GM19239 (cell line): ENCODE measurements around the gene CRB3.
A peak's percentile ranks its signal among the peaks of the same experiment; 100 is the strongest.

Experiments
- DNase-seq: peaks from one replicate; pipeline ENCODE4 v3.0.0; 2011; ENCODE audit warnings: low spot score; ENCODE audit not compliant: insufficient read length
- FAIRE-seq: peaks from 2 replicates; lab custom pipeline; 2011; peaks lifted over from hg19 to GRCh38; lab: Jason Lieb, UNC

CRB3 gene

DNA sequence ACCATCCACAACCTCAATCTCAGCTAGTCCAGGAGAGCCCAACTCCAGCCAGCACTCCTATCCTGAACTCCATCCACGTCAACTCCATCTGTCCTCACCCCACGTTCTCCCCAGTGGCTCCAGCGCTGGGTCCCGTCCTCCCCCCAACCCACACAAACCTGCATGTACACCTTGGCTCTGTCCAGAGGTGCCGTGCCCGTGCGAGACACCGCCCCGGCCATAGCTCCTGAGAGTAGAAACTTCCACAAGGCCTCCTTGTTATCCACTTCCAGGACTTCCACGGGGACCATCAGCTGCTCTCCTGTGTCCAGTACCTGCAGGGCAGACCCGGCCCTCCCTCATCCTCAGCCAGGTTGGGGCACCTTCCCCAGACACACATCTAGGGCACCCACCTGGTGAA lies 32.2 kb upstream of the CRB3 start:
- DNase-seq (no peak), FAIRE-seq (no peak)

- DNase-seq (no peak), FAIRE-seq (no peak)
These were observed 30.9 kb upstream of the CRB3 start for GRCh38 chr19:6433165-6433564.

DNA sequence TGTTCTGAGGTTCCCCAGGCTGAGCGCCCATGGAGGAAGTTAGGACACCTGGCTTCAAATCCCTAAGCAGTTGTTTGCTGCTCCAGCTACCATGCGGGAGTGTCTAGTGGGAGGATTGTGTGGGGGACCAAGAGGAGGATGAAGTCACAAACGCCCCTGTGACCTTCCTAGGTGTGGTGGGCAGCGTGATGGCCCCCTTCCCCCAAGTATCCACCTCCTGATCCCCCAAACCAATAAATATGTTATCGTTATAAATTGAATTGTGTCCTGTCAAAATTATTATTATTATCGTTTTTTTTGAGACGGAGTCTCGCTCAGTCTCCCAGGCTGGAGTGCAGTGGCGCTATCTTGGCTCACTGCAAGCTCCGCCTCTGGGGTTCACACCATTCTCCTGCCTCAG lies 30.4 kb upstream of the CRB3 start, which contains the start of gene SLC25A41:
Gene SLC25A41 (minus strand): TSS at position 101 of the 400 bp plus-strand sequence. CDS start 70 bp downstream, at position 31.
- no peak for DNase-seq
- FAIRE-seq: no peak

DNA sequence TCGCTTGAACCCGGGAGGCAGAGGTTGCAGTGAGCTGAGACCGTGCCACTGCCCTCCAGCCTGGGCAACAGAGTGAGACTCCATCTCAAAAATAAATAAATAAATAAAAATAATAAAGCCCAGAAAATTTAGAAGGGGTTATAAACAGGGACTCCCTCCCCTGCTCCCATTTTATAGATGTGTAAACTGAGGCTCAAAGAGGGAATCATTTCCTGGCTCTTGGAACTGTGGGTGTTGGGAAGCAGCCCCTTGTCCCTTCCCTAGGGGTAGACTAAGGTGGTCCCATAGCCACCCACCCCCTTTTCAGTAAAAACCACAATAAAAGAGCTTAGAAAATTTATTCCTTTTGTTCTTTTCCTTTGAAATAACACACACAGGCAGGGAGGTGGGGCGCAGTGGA lies 24.3 kb upstream of the CRB3 start:
- FAIRE-seq (no peak), DNase-seq (no peak)

DNA sequence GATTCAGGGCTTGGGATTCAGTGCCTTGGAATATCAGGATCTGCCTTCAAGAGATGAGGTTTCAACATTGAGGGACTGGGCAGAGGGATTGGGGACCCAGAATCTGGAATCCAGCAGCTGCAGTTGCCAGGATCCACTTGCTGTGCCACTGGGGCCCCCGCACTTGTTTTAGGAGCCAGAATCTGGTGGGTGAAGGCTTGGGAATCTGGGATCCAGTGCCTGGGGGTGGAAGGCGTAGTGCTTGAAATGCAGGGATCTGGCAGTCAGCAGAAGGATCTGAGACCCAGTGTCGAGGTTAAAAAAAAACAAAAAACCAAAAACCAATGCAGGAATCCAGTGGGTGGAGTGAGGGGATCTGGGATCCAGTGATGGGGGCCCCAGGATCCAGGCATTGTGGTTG lies 23.2 kb upstream of the CRB3 start:
- no peak for DNase-seq
- FAIRE-seq: no peak

DNA sequence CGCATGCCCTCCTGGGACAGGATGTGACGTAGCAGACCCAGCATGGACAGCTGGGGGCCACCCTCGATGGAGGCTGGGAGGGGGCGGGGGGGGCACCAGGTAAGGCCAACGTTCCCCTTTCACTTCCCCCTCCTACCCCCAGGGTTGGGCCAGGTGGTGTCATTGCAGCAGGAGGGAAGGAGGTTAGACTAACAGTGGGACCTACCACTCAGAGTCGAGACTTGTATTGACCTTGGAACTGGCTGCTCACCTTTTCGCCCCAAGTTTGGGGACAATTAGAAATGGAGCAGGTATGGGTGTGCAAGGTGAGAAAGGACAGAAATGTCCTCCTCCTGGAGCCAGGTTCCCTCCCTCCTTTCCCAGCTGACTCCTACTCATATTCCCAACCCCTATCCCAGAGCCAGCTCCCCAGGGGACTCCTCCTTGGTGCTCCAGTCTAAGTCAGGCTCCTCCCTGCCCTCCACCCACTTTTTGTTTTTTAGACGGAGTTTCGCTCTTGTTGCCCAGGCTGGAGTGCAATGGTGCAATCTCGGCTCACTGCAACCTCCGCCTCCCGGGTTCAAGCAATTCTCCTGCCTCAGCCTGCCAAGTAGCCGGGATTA lies 21.9 kb upstream of the CRB3 start:
- FAIRE-seq (no peak), DNase-seq (no peak)

- DNase-seq (no peak), FAIRE-seq (no peak)
These were observed 20.1 kb upstream of the CRB3 start for GRCh38 chr19:6443986-6444385.

DNA sequence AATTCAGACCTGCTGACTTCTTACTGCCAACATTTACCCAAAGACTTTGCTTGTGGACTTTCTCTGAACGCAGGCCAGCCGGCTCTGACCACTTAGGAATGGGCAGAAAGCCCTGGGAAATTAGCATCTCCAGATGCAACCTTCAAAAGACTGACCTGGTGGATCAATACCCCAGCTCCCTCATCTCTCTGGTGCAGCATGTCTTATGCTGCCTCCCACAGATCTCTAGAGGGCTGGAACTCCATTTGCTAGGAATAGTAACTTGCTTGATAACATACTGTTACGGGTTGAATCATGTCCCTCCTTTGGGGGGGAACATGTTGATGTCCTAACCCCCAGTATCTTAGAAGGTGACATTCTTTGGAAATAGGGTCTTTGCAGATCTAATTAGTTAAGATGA lies 17.6 kb upstream of the CRB3 start:
- DNase-seq (no peak), FAIRE-seq (no peak)

DNA sequence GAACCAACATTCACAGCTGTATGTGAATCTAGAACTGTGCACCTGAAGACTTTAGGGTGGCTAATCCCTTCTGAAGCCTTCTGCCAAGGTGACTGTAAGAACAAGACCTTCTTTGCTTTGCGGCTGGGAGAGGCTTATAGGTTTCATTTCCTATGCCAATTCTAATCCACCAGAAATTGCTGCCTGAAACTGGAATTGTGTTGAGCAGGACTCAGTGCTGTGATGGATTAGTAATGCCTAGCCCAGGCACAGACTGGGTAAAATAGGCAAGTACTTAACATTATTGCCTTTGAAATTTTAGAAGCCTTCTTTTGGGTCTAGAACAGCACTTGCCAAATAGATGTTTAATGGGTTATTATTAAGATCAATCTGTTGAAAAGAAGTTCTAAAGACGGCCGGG lies 16.0 kb upstream of the CRB3 start:
- DNase-seq (no peak), FAIRE-seq (no peak)

GRCh38 chr19:6450166-6450565 lies 13.9 kb upstream of the CRB3 start:
- DNase-seq (no peak), FAIRE-seq (no peak)

GRCh38 chr19:6451583-6452222 lies 12.4 kb upstream of the CRB3 start:
- DNase-seq: no peak
- no peak for FAIRE-seq

DNA sequence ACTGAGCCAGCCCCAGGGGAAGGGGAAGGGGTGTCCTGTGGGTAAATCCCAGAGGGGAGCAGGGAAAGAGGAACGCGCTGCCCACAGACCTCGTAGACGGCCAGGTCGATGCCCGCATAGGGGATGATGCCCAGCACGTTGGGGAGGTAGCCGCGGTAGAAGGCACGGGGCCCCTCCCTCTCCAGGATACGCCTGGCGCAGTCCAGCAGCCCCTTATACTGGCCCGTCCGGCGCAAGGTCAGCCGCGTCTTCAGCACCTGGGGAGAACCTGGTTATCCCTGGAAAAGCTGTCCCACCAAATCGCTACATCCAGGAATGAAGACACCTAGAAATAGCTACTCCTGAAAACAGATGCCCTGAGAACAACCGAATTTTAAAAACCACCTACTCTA lies 11.9 kb upstream of the CRB3 start:
- DNase-seq (no peak), FAIRE-seq (no peak)

GRCh38 chr19:6452899-6453298 lies 11.2 kb upstream of the CRB3 start:
- DNase-seq: no peak
- FAIRE-seq: no peak

DNA sequence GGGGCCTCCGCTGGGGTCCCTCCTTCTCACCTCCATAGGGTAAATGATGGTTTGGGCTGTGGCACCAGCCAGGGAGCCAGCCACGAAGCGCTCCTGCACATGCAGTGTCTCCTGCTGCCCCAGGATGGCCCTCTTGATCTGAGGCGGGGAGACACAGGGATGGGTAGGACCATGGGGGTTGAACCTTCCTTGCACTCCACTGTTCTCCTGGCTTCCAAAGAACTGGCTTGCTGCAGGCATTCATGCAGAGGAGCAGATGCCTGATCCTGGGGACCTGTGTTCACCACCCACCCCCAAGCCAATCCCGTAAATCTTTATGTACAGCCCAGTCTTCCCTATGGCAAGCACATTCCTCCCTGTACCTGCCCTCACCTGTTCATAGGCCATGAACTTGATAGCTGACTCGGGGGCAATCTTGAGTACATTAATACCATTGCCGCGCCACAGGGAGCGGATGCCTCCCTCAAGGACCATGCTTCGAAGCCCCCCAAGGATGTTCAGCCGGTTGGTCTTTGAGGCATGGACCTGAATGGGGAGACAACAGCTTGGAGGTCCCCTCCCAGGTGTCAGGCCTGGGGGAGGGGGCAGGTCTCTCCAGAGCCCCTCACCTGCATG lies 10.0 kb upstream of the CRB3 start:
- no peak for FAIRE-seq
- no peak for DNase-seq

DNA sequence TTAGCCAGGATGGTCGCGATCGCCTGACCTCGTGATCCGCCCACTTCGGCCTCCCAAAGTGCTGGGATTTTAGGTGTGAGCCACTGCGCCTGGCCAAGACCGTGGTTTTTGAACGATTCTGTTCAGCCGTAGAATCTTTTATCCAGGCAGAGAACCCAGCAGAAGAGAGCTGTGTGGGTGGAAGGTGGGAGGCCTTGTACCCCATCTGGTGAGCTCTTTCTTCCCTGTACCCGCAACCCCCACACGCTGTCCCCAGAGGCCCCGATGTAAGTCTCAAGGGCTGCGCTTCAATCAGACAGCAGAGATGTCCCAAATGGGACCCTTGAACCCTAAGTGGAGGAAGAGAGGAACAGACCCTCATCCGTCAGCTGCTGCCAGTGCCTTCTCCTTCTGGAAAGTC lies 8.1 kb upstream of the CRB3 start:
- FAIRE-seq (no peak), DNase-seq (no peak)

DNA sequence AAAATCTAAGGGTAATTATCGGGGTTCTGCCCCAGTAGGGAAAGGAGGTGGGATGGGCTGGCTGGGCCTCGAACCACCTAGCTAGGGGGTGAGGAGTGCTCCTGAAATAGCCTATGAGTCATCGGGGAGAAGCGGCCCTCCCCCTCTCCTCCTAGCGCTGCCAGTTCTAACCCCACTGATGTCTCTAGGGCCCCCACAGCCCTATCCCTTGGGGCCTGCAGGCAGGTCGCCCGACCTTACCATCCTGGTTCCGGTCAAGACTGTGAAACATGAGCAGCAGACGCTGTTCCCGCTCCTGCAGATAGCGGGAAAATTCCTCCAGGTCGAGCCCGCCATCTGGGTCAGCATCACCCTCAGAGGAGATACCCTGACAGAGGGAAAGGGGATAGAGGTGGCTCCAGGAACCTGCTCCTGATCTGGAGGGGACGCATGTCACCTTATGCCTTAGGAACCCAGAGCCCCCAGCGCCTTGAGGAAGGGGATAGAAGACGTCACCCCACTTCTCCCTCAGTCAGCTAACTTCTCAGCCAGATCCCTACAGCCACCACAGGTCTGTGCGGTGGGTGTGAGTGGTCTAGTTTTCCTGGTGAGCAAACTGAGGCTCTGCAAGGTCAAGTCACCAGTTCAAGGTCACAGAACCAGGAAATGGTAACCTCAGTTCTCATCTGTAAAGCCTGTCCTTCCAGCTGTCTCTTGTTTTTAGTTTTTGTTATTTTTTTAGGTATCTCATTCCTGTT lies 5.9 kb upstream of the CRB3 start:
- peak; percentile 58 for FAIRE-seq
- peak; percentile 64 for DNase-seq

DNA sequence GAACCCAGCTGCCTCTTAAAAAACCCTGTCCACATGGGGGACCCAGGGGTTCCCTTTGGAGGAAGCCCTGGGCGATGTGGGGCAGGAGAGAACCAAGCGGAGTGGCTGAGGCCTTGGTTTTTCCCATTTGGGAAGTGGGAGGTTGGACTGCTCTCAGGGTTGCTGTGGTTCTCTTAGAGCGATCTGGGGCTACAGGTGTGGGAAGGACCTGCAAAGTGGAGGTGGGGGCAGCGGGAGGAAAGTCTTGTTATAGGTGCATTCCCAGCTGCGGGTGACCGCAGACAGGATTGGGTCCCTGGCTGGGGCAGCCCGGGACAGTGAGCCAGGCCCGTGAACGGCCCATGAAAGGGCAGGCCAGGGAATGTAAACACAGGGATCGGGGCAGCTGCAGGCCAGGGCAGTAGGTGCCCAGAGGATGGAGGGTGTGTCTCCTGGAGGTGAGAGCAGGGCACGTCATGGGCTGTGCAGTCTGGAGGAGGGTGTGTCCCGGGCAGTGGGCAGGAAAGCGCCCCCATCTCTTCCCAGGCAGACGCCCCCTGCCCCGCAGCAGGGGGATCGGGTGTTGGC lies 5.3 kb upstream of the CRB3 start:
- no peak for DNase-seq
- FAIRE-seq: peak; percentile 63

DNA sequence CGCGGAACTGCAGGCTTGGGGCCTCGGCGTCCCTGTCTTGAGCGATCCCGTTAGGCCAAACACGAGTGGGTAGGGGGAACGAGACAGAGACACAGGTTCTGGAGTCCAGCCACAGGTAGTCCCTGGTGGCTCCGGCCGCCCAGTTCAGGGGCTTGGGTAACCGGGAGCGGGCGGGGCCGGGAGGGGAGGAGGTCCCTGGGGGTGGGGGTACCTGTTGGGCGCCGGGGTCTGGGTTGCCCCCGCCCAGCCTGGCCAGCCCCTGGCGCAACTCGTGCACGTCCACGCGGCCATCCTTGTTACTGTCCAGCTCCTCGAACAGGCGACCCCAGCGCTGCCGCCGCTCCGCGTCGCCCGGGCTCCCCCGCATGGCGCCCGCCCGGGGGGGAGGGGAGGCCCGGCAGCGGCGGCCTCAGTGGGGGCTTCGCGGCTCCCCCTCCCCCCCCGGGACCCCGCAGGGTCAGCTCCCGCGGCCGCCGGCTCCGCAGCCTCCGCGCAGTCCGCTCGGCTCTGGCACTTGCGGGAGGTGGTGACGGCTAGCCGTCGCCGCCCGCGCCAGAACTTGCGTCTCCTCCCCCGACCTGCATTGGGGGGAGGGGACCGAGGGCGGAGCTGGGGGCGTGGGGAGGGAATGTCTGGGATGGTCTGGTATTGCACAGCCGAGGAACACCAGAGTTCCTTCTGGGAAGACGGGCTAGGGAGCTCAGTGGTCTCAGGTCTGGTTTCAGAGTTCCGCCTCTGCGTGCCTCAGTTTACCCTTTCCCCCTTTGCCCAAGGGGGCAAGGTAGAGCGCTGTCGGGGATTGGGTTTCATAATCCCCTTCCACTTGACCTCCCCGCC lies 4.6 kb upstream of the CRB3 start, which contains the start of gene SLC25A23:
Gene SLC25A23 (minus strand): TSS at position 531 of the 837 bp plus-strand sequence. CDS start 164 bp downstream, at position 367.
- DNase-seq (peak; percentile 87), FAIRE-seq (no peak)

GRCh38 chr19:6460099-6460884 lies 3.8 kb upstream of the CRB3 start:
- FAIRE-seq (peak; percentile 98), DNase-seq (peak; percentile 94)
